ENCODE measurements around the gene RAD9A.
"Not testable (repeated sequence)": the region's sequence is repeated elsewhere in the genome, so short reads cannot be mapped to it uniquely, and the experiment has no call there.

Gene RAD9A

GRCh38 chr11:67410984-67411784, 19.4 kb downstream of the RAD9A start:
- DNase-seq, result no peak

- no peak for DNase-seq
Observed at GRCh38 chr11:67411785-67412152, 20.0 kb downstream of the RAD9A start.

- DNase-seq, result no peak
Observed at GRCh38 chr11:67412495-67413179, 20.9 kb downstream of the RAD9A start.

GRCh38 chr11:67413266-67413849, 21.6 kb downstream of the RAD9A start:
- DNase-seq, result no peak

GRCh38 chr11:67415501-67416304, 23.9 kb downstream of the RAD9A start, which contains the start of gene CARNS1:
TSS of gene CARNS1 (plus strand) at chr11:67415678. CDS start at chr11:67416200, 522 bp downstream.
- DNase-seq, result no peak

GRCh38 chr11:67416416-67417335, 24.9 kb downstream of the RAD9A start:
- peak; percentile 88 for DNase-seq

GRCh38 chr11:67417425-67417824, 25.6 kb downstream of the RAD9A start:
- DNase-seq, result no peak

- no peak for DNase-seq
Observed at GRCh38 chr11:67418476-67419281, 26.9 kb downstream of the RAD9A start.

- DNase-seq, result no peak
Observed at GRCh38 chr11:67419325-67420049, 27.7 kb downstream of the RAD9A start.

- no peak for DNase-seq
Observed at GRCh38 chr11:67420147-67420645, 28.4 kb downstream of the RAD9A start.

- peak; percentile 97 for DNase-seq
Observed at GRCh38 chr11:67420646-67421429, 29.1 kb downstream of the RAD9A start.

- no peak for DNase-seq
Observed at GRCh38 chr11:67421430-67422031, 29.7 kb downstream of the RAD9A start.

GRCh38 chr11:67422891-67423290, 31.1 kb downstream of the RAD9A start:
- DNase-seq, result no peak

- DNase-seq, result no peak
Observed at GRCh38 chr11:67423466-67423865, 31.7 kb downstream of the RAD9A start.

- no peak for DNase-seq
Observed at GRCh38 chr11:67423891-67424613, 32.3 kb downstream of the RAD9A start.

- DNase-seq, result not testable (repeated sequence)
Observed at GRCh38 chr11:67427364-67427859, 35.6 kb downstream of the RAD9A start.

Measured in central memory CD4-positive, alpha-beta T cell (primary cell).